Mesenchymal stem cell (in vitro differentiated cells and primary cell): ENCODE data around the gene RUBCN.
A peak's percentile ranks its signal among the peaks of the same experiment; 100 is the strongest.

Experiments used
- DNase-seq: peaks from one replicate; pipeline ENCODE4 v3.0.0-alpha.2; 2013
- H2AFZ ChIP-seq: one replicate; pipeline ENCODE4 v1.6.1; 2013; ENCODE audit warnings: low read depth, mild to moderate bottlenecking, control low read depth, inconsistent platforms, low read length, moderate library complexity
- H2AK5ac ChIP-seq: 2 replicates; pipeline ENCODE4 v1.6.1; 2013; ENCODE audit warnings: low read length, moderate library complexity, mild to moderate bottlenecking, inconsistent platforms; ENCODE audit not compliant: severe bottlenecking
- H2BK120ac ChIP-seq: one replicate; pipeline ENCODE4 v1.6.1; 2013; ENCODE audit warnings: low read depth, mild to moderate bottlenecking, inconsistent platforms, low read length, moderate library complexity
- H2BK12ac ChIP-seq, 2 experiments: one replicate each; pipeline ENCODE4 v1.6.1; 2013; ENCODE audit warnings: inconsistent platforms in 2 of 2, low read length in 2 of 2, mild to moderate bottlenecking in 2 of 2, moderate library complexity in 2 of 2, control low read depth in 1 of 2
- H2BK15ac ChIP-seq: one replicate; pipeline ENCODE4 v1.6.1; 2013; ENCODE audit warnings: mild to moderate bottlenecking, low read depth, inconsistent platforms; ENCODE audit not compliant: poor library complexity, severe bottlenecking
- H2BK5ac ChIP-seq: 2 replicates; pipeline ENCODE4 v1.6.1; 2013; ENCODE audit warnings: low read depth, mild to moderate bottlenecking, low read length, control low read depth, inconsistent platforms; ENCODE audit not compliant: poor library complexity, severe bottlenecking
- H3K14ac ChIP-seq, 2 experiments: one replicate each; pipeline ENCODE4 v1.6.1; 2013; ENCODE audit warnings: inconsistent platforms in 2 of 2, low read length in 2 of 2, control low read depth in 1 of 2, mild to moderate bottlenecking in 1 of 2, moderate library complexity in 1 of 2
- H3K18ac ChIP-seq, 2 experiments: one replicate each; pipeline ENCODE4 v1.6.1; 2013; ENCODE audit warnings: inconsistent platforms in 2 of 2, low read length in 2 of 2, control low read depth in 1 of 2, low read depth in 1 of 2, mild to moderate bottlenecking in 1 of 2
- H3K23ac ChIP-seq, 2 experiments: one replicate each; pipeline ENCODE4 v1.6.1; 2013; ENCODE audit warnings: inconsistent platforms in 2 of 2, low read length in 2 of 2, mild to moderate bottlenecking in 2 of 2, moderate library complexity in 2 of 2, control low read depth in 1 of 2
- H3K27ac ChIP-seq: 2 replicates; pipeline ENCODE4 v1.5.1; 2013; ENCODE audit warnings: mild to moderate bottlenecking, moderate library complexity, low read length, control low read depth, inconsistent platforms; ENCODE audit not compliant: poor library complexity, severe bottlenecking
- H3K27me3 ChIP-seq, 2 experiments: 2 replicates each; pipeline versions ENCODE4 v1.6.1 to v1.7.0; 2013; ENCODE audit warnings: low read length in 2 of 2, mild to moderate bottlenecking in 2 of 2, moderate library complexity in 2 of 2, control low read depth in 1 of 2, inconsistent platforms in 1 of 2; ENCODE audit not compliant: control insufficient read depth in 1 of 2, insufficient read depth in 1 of 2
- H3K36me3 ChIP-seq, 2 experiments: 2 replicates each; pipeline versions ENCODE4 v1.6.1 to v1.7.0; 2013; ENCODE audit warnings: low read length in 2 of 2, control low read depth in 1 of 2, inconsistent platforms in 1 of 2, low read depth in 1 of 2, mild to moderate bottlenecking in 1 of 2; ENCODE audit not compliant: insufficient read depth in 2 of 2, control insufficient read depth in 1 of 2
- H3K4ac ChIP-seq, 2 experiments: one replicate each; pipeline ENCODE4 v1.6.1; 2013; ENCODE audit warnings: inconsistent platforms in 2 of 2, low read length in 2 of 2, mild to moderate bottlenecking in 2 of 2, moderate library complexity in 2 of 2, control low read depth in 1 of 2, low read depth in 1 of 2
- H3K4me1 ChIP-seq: 2 replicates; pipeline ENCODE4 v1.6.1; 2013; ENCODE audit warnings: low read depth, low read length, control low read depth; ENCODE audit not compliant: control insufficient read depth, insufficient read depth
- H3K4me2 ChIP-seq: 2 replicates; pipeline ENCODE4 v1.6.1; 2013; ENCODE audit warnings: low read length, mild to moderate bottlenecking, inconsistent platforms; ENCODE audit not compliant: poor library complexity, severe bottlenecking
- H3K4me3 ChIP-seq, 2 experiments: 2 replicates each; pipeline versions ENCODE4 v1.5.1 to v1.7.0; 2013; ENCODE audit warnings: low read length in 2 of 2, mild to moderate bottlenecking in 2 of 2, control low read depth in 1 of 2, low read depth in 1 of 2; ENCODE audit not compliant: insufficient read depth in 1 of 2
- H3K79me1 ChIP-seq: replicated peaks from 2 replicates; pipeline ENCODE4 v1.6.1; 2013; ENCODE audit warnings: mild to moderate bottlenecking, control low read depth, low read length, inconsistent platforms; ENCODE audit not compliant: poor library complexity, severe bottlenecking
- H3K9ac ChIP-seq: 2 replicates; pipeline ENCODE4 v1.7.0; 2013; ENCODE audit warnings: mild to moderate bottlenecking, low read length, moderate library complexity
- H3K9me3 ChIP-seq: 2 replicates; pipeline ENCODE4 v1.7.0; 2013; ENCODE audit warnings: mild to moderate bottlenecking, low read length; ENCODE audit not compliant: control insufficient read depth
- H4K8ac ChIP-seq: one replicate; pipeline ENCODE4 v1.6.1; 2013; ENCODE audit warnings: inconsistent platforms, mild to moderate bottlenecking, low read length, moderate library complexity
- H4K91ac ChIP-seq: one replicate; pipeline ENCODE4 v1.6.1; 2013; ENCODE audit warnings: mild to moderate bottlenecking, low read length, inconsistent platforms
- WGBS: methylation state at CpG from one replicate; pipeline ENCODE4 v1.1.7; 2013; ENCODE audit warnings: mixed read lengths; 5-methylcytosine and 5-hydroxymethylcytosine counted together

The RUBCN gene

DNA sequence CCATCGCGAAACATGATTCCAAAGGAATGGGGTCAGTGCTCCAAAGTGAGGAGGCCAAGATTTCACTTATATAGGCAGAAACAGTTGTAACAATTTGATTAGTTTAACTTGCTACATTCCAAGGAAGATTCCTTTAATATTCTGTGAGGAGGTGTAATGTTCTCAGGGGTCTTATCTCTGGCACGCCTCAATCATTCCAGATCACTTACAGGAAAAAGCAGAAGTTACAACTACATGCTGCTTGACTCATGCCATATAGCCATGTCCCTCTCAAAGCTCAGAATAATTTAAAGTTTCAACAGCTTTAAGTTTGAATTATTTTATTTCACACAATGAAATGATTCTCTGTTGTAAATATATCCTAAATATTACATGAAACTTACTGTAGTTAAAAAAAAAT lies 9.5 kb upstream of the RUBCN start:
- H3K18ac ChIP-seq, result no peak overlapping the region
- no peak overlapping the region for H3K14ac ChIP-seq
- H2BK15ac ChIP-seq, result no peak overlapping the region
- no peak overlapping the region for H2BK5ac ChIP-seq
- H3K4me3 ChIP-seq, result no peak overlapping the region
- H2BK12ac ChIP-seq, result no peak overlapping the region
- no peak overlapping the region for H3K27ac ChIP-seq
- no peak overlapping the region for H4K8ac ChIP-seq
- H3K36me3 ChIP-seq, result no peaks in the 10 kb centered on the region
- DNase-seq, result no peak
- no peaks in the 10 kb centered on the region for H3K79me1 ChIP-seq
- H3K23ac ChIP-seq, result no peak overlapping the region
- no peak overlapping the region for H2AK5ac ChIP-seq
- no peak overlapping the region for H3K4me2 ChIP-seq
- peaks cover under 1% of the 10 kb centered on the region for H3K4me1 ChIP-seq
- no peak overlapping the region for H3K4ac ChIP-seq
- WGBS, result 100% methylated on average over 1 of the region's 3 CpGs
- H3K9me3 ChIP-seq, result no peaks in the 10 kb centered on the region
- H3K27me3 ChIP-seq, result no peaks in the 10 kb centered on the region
- no peak overlapping the region for H3K9ac ChIP-seq
- no peak overlapping the region for H2AFZ ChIP-seq
- H4K91ac ChIP-seq, result no peak overlapping the region
- H2BK120ac ChIP-seq, result no peak overlapping the region

DNA sequence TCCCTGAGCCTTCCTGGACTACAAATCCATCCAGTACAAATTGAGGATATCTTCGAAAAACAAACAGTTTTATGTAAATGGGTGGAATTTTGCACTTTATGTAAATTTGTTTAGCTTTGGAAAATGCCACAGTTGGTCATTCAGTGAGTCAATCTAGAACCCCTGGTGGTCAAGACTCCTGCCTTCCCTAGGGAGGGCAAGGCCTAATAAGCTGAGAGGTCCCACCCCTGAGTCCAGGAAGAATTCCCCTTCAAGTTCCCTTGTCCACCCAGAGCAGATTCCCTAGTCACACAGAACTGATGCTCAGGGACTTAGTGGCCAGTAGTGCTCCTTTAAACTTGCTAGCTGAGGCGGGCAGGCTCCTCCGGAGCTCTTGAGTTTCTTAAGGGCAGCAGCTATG lies 6.1 kb upstream of the RUBCN start:
- no peak overlapping the region for H4K8ac ChIP-seq
- WGBS, result 94% methylated on average over 3 of the region's 3 CpGs

DNA sequence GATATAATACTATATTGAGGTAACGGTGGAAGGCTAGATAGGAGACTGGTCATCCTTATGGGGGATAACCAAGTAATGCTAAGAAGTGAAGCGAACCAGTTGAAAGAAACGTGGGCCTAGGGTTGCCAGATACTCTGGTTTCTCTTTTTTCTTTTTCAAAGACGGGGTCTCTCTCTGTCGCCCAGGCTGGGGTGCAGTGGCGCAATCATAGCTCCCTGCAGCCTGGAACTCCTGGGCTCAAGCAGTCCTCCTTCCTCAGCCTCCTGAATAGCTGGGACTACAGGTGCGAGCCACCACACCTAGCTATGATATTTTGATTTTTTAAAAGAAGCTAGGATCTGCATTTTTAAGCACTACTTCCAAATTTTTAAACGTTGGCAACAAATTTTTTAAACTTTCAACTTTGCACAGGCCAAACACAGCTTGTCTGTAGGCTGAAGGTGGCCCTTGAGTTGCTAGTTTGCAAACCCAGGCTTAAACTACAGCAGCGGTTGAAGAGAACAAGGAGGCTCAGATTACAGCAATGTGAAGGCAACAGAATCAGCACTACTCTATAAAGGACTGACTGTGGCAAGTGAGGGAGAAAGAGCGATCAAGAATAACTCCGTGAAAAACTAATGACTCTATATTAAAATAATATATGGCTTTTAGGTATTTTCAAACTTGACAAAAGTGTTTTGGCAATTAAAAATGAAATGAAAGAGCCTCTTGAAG lies 1.2 kb upstream of the RUBCN start:
- Histone ChIP-seq H3K4ac (no peak overlapping the region), H3K23ac (no peak overlapping the region), H2BK15ac (no peak overlapping the region), H2AK5ac (no peak overlapping the region), H2BK5ac (no peak overlapping the region), H3K27me3 (no peaks in the 10 kb centered on the region), H3K9me3 (no peaks in the 10 kb centered on the region), H3K36me3 (no peaks in the 10 kb centered on the region), H3K27ac (no peak overlapping the region), H3K4me2 (no peak overlapping the region), H4K8ac (no peak overlapping the region), H2BK120ac (no peak overlapping the region), H3K4me1 (peaks cover 7% of the 10 kb centered on the region), H3K4me3 (peak overlapping the region in 1 of 2 experiments; percentile 99), H2AFZ (no peak overlapping the region), H2BK12ac (no peak overlapping the region), H4K91ac (no peak overlapping the region), H3K9ac (peak overlapping the region; percentile 81), H3K79me1 (peaks cover 12% of the 10 kb centered on the region), H3K18ac (no peak overlapping the region), H3K14ac (no peak overlapping the region)
- 80% methylated on average over 8 of the region's 11 CpGs for WGBS
- DNase-seq, result no peak

More for the DNA sequence above, 6.1 kb upstream of the RUBCN start:
- Histone ChIP-seq H2AK5ac (no peak overlapping the region), H2AFZ (no peak overlapping the region), H2BK5ac (no peak overlapping the region), H2BK12ac (no peak overlapping the region), H3K27ac (no peak overlapping the region), H3K9ac (no peak overlapping the region), H3K4me2 (no peak overlapping the region), H3K79me1 (peaks cover 2% of the 10 kb centered on the region), H3K4ac (no peak overlapping the region), H3K23ac (no peak overlapping the region), H3K14ac (no peak overlapping the region), H3K9me3 (no peaks in the 10 kb centered on the region), H3K4me3 (no peak overlapping the region), H4K91ac (no peak overlapping the region), H2BK120ac (no peak overlapping the region), H3K4me1 (no peaks in the 10 kb centered on the region), H2BK15ac (no peak overlapping the region), H3K36me3 (no peaks in the 10 kb centered on the region), H3K18ac (no peak overlapping the region), H3K27me3 (no peaks in the 10 kb centered on the region)
- no peak for DNase-seq

DNA sequence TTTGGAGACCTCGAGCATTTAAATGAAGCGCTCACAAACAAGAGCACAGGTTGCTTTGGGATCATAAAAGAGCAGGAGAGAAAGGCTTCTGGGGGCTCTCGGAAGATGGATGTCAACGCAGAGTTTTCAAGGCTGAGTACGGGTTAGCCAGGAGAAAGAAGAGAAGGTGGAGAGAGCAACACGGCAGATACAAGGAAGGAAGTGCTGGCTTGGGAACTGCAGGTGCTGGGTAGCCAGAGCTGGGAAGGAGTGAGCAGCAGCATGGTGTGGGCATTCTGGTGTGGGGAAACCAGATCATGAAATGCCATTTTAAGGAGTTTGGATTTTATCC lies 580 bp upstream of the RUBCN start:
- H3K9ac ChIP-seq, result peak overlapping the region; percentile 81
- peak overlapping the region; percentile 68 for H3K27ac ChIP-seq
- H3K18ac ChIP-seq, result peak overlapping the region in 1 of 2 experiments; percentile 32
- peak overlapping the region; percentile 5 to 49 for H3K4ac ChIP-seq
- peak overlapping the region; percentile 87 for H3K4me2 ChIP-seq
- no peak overlapping the region for H2BK15ac ChIP-seq
- no peak for DNase-seq
- peaks cover 12% of the 10 kb centered on the region for H3K79me1 ChIP-seq
- H2BK5ac ChIP-seq, result no peak overlapping the region
- H2AK5ac ChIP-seq, result no peak overlapping the region
- peaks cover 7% of the 10 kb centered on the region for H3K4me1 ChIP-seq
- H3K27me3 ChIP-seq, result no peaks in the 10 kb centered on the region
- H3K36me3 ChIP-seq, result no peaks in the 10 kb centered on the region
- H2BK12ac ChIP-seq, result no peak overlapping the region
- H3K9me3 ChIP-seq, result no peaks in the 10 kb centered on the region
- 2% methylated on average over 6 of the region's 6 CpGs for WGBS
- peak overlapping the region; percentile 63 to 99 for H3K4me3 ChIP-seq
- no peak overlapping the region for H3K23ac ChIP-seq
- peak overlapping the region; percentile 81 for H4K8ac ChIP-seq
- no peak overlapping the region for H2BK120ac ChIP-seq
- peak overlapping the region; percentile 67 for H2AFZ ChIP-seq
- H4K91ac ChIP-seq, result no peak overlapping the region
- no peak overlapping the region for H3K14ac ChIP-seq
